H54 (cell line): ENCODE data around the gene USP3.
"Not testable (repeated sequence)": the region's sequence is repeated elsewhere in the genome, so short reads cannot be mapped to it uniquely, and the experiment has no call there.

ENCODE experiments used
- DNase-seq: peaks from one replicate; pipeline ENCODE4 v3.0.0; 2011; ENCODE audit warnings: low spot score, mixed read lengths; ENCODE audit not compliant: insufficient read length
- FAIRE-seq: peaks from 3 replicates; lab custom pipeline; 2011; peaks lifted over from hg19 to GRCh38; lab: Jason Lieb, UNC
- POLR2A ChIP-seq: IDR thresholded peaks from 2 replicates; pipeline ENCODE4 v1.6.1; 2011; ENCODE audit warnings: low read depth, mild to moderate bottlenecking, low read length

The USP3 gene

GRCh38 chr15:63523306-63523990 lies 19.1 kb downstream of the USP3 start:
- FAIRE-seq: no peak
- no peak for TF ChIP-seq POLR2A
- no peak for DNase-seq

GRCh38 chr15:63524316-63525015 lies 20.1 kb downstream of the USP3 start:
- DNase-seq: no peak
- no peak for TF ChIP-seq POLR2A
- no peak for FAIRE-seq

GRCh38 chr15:63526401-63526800 lies 22.0 kb downstream of the USP3 start:
- TF ChIP-seq POLR2A: no peak
- DNase-seq (no peak), FAIRE-seq (no peak)

- no peak for DNase-seq
- FAIRE-seq: no peak
- TF ChIP-seq POLR2A: no peak
Measured at GRCh38 chr15:63528138-63528659, 23.8 kb downstream of the USP3 start.

GRCh38 chr15:63530235-63530634 lies 25.8 kb downstream of the USP3 start:
- no peak for FAIRE-seq
- DNase-seq: no peak
- TF ChIP-seq POLR2A: no peak

- FAIRE-seq: no peak
- DNase-seq: no peak
- no peak for TF ChIP-seq POLR2A
Measured at GRCh38 chr15:63530752-63531299, 26.4 kb downstream of the USP3 start.

- DNase-seq: no peak
- no peak for TF ChIP-seq POLR2A
- FAIRE-seq: no peak
Measured at GRCh38 chr15:63531586-63531985, 27.2 kb downstream of the USP3 start.

GRCh38 chr15:63532307-63532744 lies 27.9 kb downstream of the USP3 start:
- FAIRE-seq (no peak), DNase-seq (no peak)
- no peak for TF ChIP-seq POLR2A

GRCh38 chr15:63534888-63535287 lies 30.5 kb downstream of the USP3 start:
- DNase-seq, FAIRE-seq: not testable (repeated sequence)

GRCh38 chr15:63535689-63536088 lies 31.3 kb downstream of the USP3 start:
- no peak for TF ChIP-seq POLR2A
- no peak for DNase-seq
- no peak for FAIRE-seq

GRCh38 chr15:63538876-63539275 lies 34.5 kb downstream of the USP3 start:
- FAIRE-seq: no peak
- DNase-seq: no peak
- TF ChIP-seq POLR2A: no peak

- no peak for TF ChIP-seq POLR2A
- FAIRE-seq (no peak), DNase-seq (no peak)
Measured at GRCh38 chr15:63539521-63539920, 35.1 kb downstream of the USP3 start.

GRCh38 chr15:63539998-63540397 lies 35.6 kb downstream of the USP3 start:
- TF ChIP-seq POLR2A: no peak
- no peak for DNase-seq
- FAIRE-seq: no peak

- FAIRE-seq (no peak), DNase-seq (no peak)
- no peak for TF ChIP-seq POLR2A
Measured at GRCh38 chr15:63540449-63540848, 36.1 kb downstream of the USP3 start.
